HG02759 (cell line): ENCODE measurements around the gene NTRK1.
"Not testable (repeated sequence)": the region's sequence is repeated elsewhere in the genome, so short reads cannot be mapped to it uniquely, and the experiment has no call there.

Experiments used
- ATAC-seq: cut with Tn5 transposase; IDR thresholded peaks from one replicate; pipeline ENCODE4 v1.9.1; 2021; ENCODE audit warnings: mild to moderate bottlenecking, moderate library complexity; ENCODE audit not compliant: unreplicated experiment

NTRK1 gene

DNA sequence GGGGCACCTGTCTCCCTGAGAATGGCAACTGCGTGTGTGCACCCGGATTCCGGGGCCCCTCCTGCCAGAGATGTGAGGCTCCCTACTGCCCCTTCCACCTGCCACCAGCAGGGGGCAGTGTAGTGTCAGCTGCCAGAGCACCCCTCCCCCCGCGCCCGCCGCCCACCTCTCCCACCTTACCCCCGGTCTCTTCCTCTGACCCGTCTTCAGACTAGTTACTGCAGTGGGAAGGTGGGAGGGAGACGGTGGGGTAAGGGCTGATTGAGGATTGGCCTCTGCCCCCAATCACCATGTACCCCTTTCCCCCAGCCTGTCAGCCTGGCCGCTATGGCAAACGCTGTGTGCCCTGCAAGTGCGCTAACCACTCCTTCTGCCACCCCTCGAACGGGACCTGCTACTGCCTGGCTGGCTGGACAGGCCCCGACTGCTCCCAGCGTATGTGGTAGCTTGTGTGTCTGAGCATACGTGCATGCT, 49.7 kb downstream of the NTRK1 start:
- no peak for ATAC-seq

DNA sequence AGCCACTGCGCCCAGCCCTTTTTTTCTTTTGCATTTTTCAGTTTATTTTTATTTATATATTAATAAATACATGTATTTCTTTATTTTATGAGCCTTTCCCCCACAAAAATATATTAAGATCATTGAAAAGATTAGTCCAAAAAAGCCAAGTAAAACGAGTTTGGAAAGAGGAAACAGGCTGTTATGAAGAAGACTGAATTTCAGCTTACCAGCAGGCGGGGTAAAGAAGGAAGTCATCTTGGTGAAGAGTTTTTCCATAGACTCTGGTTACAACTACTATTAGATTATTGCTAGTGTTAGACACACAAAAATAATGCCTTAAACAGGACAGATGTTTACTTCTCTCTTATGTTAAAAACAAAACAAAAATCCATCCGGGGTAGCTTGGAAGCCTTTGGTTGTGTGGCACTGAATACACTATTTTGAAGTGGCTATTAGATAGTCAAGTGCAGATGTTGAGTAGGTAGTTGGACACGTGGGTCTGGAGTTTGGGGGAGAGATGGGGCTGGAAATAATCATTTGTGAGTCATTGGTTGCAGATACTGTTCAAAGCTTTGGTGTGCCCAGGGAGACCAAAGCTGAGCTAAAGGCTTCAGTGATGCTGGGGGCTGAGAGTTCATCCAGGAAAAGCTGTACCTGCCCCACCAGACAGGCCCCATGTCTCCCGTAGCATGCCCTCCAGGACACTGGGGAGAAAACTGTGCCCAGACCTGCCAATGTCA, 51.1 kb downstream of the NTRK1 start:
- ATAC-seq: no peak

GRCh38 chr1:156912310-156912709, 51.6 kb downstream of the NTRK1 start:
- no peak for ATAC-seq

DNA sequence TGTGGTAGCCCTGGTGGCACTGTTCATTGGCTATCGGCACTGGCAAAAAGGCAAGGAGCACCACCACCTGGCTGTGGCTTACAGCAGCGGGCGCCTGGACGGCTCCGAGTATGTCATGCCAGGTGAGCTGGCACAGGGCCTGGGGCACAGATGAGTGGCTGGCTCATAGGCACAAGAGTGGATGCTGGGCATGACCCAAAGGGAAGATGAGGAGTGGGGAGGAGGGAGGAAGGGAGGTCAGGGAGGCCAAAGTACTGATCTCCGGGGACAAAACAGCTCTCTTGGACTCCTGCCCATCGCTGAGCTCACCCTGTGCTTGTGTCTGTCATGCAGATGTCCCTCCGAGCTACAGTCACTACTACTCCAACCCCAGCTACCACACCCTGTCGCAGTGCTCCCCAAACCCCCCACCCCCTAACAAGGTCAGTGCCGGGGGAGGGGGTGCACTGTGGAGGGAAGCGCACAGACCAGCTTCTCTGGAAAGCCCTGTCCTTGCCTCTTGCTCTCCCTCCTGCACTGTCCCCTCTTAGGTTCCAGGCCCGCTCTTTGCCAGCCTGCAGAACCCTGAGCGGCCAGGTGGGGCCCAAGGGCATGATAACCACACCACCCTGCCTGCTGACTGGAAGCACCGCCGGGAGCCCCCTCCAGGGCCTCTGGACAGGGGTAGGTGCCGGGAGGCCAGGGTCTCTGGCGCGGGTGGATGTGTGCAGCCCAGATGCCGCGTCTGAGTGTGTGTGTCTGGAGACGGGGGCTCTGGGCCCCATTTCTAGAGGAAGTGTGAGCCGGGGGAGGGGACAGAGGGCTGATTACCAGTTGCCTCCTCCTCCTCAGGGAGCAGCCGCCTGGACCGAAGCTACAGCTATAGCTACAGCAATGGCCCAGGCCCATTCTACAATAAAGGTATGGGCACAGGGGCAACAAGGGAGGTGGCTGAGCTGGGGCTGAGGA, 52.5 kb downstream of the NTRK1 start:
- no peak for ATAC-seq

GRCh38 chr1:156913809-156914387, 53.2 kb downstream of the NTRK1 start:
- no peak for ATAC-seq

GRCh38 chr1:156914440-156914856, 53.8 kb downstream of the NTRK1 start:
- ATAC-seq: no peak

- no peak for ATAC-seq
Observed at GRCh38 chr1:156920233-156921052, 59.8 kb downstream of the NTRK1 start, which contains the start of gene LRRC71. LRRC71 (plus strand) TSS chr1:156920632; CDS start chr1:156920804, 172 bp downstream.

DNA sequence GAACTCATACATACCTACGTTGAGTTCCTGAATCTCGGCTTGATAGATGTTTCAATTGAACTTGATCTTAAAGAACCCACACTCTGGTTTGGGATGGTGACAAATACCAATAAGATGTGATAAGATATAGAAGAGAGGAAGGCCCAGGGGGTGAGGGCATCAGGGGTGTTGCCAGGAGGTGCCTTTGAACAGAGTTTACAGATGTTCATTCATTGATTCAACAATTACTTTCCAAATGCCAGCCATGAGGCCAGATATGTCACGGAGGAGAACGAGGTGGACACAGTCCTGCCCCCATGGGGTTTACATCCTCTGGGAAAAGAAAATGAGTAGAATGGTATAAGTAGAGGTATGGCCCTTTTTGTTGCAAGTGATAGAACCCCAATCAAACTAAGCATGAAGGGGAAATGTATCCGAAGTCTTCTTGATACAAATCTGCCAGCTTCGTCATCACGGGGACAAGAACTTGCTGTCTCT, 60.4 kb downstream of the NTRK1 start:
- ATAC-seq: no peak

DNA sequence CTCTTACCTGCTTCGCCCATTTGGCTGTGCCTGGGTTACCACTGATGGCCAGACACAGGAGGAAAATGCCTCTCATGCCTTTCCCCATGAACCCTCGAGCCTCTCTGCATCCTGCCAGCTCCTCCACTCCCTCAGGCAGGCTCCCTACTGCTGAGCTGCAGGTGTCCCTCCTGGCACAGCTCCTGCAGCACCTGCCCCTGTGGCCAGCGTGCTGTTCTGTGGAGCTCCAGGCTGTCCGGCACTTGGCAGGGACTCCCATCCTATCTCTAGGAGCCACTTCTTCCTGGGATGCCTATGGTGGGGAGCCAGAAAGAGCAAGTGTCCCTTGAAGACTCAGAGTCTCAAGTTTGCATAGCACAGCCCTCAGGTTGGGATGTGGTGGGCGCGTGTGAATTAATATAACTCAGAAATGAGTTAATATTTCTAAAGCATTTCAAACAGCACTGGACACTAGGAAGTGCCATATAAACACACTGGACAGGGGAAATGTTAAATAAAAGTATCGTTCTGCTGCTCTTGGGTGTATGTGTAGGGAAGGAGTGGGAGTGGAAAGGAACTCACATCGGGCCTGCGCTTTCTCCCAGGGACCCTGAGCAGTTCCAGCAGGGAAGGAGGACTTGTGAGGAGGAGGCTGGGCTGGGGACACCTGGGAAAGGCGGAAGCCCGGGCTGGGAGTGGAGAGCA, 62.5 kb downstream of the NTRK1 start:
- ATAC-seq: no peak

GRCh38 chr1:156923670-156924477, 63.2 kb downstream of the NTRK1 start:
- no peak for ATAC-seq

- ATAC-seq: no peak
Observed at GRCh38 chr1:156924478-156925153, 64.0 kb downstream of the NTRK1 start.

DNA sequence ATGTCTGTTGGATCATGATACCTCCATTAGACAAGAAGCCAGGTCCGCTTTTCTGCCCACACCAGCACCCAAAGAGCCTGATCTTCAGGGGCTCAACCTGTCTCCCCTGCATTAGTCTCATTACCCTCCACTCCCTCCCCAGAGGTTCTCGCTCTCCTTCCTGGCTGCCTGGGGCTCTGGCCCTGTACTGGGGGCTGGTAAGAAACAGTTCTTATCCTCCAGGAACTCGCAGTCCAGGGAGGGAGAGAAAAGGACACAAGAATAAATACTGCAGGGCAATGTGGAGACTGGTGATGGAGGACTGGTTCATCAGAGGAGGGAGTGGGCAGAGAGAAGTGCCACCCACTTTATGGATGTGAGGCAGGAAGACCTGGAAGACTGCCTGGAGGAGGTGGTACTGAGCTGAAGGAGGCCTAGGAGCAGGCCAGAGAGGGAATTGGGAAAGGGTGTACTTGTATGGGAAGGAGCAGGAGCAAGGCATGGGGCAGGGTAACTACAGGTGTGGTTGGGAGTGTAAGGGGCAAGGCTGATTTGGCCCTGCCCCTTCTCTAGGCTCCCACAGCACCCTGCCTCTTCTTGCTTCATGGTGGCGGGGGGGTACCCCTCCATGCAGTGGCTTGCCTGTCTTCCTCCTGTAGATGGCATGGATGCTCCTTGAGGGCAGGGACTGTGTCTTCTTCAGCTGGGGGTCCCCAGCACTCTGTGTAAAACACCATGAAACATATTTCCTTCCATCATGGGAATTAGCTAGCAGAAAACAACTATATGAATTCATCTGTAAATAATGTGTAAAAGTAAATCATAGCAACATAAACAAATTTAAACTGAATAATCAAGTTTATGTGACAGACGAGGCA, 64.7 kb downstream of the NTRK1 start:
- ATAC-seq: no peak

DNA sequence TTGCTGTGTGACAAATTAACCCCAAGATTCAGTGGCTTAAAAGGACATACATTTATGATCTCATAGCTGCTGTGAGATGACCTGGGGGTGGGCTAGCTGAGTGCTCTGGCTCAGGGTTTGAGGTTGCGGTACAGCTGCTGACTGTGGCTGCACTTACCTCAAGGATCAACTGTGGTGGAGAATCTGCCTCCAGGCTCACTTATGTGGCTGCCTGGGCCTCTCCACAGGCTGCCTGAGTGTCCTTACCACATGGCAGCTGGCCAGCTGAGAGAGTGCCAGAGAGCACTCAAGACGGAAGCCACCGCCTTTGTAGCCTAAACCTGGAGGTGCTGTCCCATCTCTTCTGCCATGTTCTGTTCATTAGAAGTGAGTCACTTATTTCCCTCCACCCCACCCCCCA, 65.5 kb downstream of the NTRK1 start:
- no peak for ATAC-seq

- ATAC-seq: not testable (repeated sequence)
Observed at GRCh38 chr1:156926695-156927094, 66.0 kb downstream of the NTRK1 start.

- ATAC-seq: no peak
Observed at GRCh38 chr1:156927215-156928042, 66.8 kb downstream of the NTRK1 start.

DNA sequence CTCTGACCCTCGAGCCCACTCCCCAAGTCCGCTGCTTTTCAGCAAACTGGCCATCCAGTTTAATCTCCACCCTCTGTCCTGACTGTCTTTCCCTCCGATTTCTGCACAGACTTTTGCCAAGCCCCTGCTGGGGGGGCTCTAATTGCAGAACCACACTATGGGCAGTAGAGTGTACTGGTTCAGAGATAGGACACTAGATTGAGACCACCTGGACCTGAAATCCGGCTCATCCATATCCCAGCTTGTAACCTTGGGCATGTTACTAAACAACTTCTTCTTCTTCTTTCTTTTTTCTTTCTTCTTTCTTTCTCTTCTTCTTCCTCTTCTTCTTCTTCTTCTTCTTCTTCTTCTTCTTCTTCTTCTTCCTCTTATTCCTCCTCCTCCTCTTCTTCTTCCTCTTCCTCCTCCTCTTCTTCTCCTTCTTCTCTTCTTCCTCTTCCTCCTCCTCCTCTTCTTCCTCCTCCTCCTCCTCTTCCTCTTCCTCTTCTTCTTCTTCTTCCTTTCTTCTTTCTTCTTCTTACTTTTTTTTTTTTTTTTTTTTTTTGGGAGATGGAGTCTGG, 67.5 kb downstream of the NTRK1 start:
- no peak for ATAC-seq
